HG03045 (cell line): ENCODE data around the gene HEMGN.
"Not testable (repeated sequence)": the region's sequence is repeated elsewhere in the genome, so short reads cannot be mapped to it uniquely, and the experiment has no call there.

Experiments
- ATAC-seq: cut with Tn5 transposase; IDR thresholded peaks from one replicate; pipeline ENCODE4 v1.9.1; 2021; ENCODE audit warnings: mild to moderate bottlenecking, moderate library complexity; ENCODE audit not compliant: unreplicated experiment

The HEMGN gene, protein sequence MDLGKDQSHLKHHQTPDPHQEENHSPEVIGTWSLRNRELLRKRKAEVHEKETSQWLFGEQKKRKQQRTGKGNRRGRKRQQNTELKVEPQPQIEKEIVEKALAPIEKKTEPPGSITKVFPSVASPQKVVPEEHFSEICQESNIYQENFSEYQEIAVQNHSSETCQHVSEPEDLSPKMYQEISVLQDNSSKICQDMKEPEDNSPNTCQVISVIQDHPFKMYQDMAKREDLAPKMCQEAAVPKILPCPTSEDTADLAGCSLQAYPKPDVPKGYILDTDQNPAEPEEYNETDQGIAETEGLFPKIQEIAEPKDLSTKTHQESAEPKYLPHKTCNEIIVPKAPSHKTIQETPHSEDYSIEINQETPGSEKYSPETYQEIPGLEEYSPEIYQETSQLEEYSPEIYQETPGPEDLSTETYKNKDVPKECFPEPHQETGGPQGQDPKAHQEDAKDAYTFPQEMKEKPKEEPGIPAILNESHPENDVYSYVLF

DNA sequence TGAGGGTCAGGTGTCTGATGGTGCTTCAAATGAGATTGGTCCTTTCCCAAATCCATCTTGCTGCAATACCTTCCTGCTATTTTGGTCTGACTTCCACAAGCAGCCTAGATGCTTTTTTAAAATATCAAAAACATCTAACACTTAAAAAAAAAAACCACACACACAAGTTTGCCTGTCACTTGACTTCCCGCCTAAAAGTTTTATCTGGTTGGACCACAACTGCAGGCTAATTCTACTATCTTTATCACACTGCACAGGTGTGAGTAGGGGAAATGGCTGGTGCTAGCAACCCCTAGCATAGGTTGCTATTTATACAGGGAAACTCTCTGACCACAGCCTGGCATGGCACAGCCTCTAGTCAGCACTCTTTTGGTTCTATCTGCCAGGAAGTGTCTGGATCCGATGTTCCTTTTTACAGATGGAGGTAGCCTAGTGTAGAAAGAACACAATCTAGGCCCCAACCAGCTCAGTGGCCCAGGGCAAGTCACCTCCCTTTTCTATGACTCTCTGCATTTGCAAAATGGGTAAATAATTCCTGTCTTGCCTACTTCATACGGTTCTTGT is at the start of gene HEMGN:
Gene HEMGN (minus strand): TSS at position 92 of the 564 bp plus-strand sequence. CDS start 36 bp downstream, at position 56.
- peak; percentile 57 for ATAC-seq

DNA sequence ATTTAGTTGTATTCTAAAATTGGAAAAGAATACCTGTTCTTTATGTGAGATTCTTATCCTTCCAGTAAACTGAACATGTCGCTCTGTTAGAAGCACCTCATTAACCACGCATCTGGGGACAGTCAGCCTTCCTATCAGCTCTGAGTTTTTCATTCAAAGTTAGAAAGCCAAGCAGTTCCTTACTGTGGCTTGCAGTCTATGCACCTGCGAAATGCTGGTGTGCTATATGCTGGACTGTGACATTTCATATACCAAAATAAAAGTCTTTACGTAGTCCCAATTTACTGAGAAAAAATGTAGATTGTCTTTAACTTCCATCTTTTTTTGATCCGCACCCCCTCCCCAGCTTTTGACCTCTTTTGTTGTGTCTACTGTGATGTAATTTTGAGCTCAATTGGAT is 49.5 kb upstream of the HEMGN start:
- no peak for ATAC-seq

GRCh38 chr9:97985058-97985861 is 47.3 kb upstream of the HEMGN start:
- peak; percentile 15 for ATAC-seq

GRCh38 chr9:97984188-97985057 is 46.5 kb upstream of the HEMGN start:
- peak; percentile 31 for ATAC-seq

DNA sequence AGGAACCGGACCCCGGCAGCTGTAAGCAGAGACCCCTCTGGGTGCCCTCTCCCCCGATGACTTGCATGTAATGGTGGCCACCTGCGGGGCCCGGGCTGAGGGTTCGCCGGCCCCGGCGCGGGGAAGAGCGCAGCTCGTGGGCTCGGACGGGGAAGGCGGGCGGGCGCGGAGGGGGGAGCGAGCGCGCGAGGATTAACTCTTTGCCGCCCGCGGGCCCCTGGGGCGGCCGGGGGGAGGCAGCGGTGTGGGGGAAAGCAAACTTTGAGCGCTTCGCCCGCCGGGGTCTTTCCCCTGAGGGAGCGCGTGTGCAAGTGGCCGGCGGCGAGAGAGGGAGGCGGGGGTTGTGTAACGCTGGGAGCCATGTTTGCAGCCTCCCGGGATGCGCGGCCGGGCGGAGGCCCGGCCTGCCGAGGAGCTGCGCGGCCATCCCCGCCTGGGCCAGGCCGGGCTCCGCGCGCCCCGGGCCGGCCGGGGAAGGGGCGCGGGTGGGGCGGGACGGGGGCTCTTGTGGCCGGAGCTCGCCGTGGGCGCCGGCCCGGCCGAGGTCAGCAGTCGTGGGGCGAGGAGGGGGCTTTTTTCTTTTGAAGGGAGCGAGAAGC is 45.7 kb upstream of the HEMGN start:
- peak; percentile 23 for ATAC-seq

DNA sequence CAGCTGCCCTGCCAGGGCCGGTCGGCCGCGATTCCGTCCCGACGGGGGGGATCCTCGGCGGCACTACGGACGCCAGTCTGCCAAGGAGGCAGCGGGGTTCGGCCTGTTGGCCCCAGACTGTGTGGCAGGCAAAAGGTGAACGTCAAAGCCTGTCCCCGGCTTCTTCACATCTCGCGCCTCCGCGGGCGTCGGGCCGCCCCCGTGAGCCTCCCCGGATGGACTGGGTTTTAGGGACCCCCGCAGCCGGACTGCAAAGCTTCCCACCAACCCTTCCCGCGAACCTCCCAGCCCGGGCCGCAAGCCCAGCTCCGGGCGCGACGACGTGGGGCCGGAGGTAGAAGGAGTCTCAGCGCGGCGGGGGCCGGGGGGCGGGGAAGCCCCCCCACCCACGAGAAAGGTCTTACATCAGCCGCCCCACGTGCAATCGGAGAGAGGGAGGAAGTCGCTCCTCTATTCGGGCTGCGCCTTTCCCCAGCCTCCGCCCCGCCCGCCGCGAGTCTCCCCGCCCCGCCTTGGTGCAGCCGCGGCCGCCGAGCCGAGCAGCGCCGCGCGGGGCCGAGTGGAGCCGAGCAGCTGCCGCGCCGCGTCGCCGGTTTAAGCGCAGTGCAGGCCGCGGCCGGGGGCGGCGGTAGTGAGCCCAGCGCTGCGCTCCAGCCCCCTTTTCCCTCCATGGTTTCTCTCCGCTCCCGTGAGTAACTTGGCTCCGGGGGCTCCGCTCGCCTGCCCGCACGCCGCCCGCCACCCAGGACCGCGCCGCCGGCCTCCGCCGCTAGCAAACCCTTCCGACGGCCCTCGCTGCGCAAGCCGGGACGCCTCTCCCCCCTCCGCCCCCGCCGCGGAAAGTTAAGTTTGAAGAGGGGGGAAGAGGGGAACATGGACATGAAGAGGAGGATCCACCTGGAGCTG is 45.0 kb upstream of the HEMGN start, which contains the start of gene ANP32B:
Gene ANP32B (plus strand): TSS at position 659 of the 906 bp plus-strand sequence. CDS start 215 bp downstream, at position 874.
- peak; percentile 57 for ATAC-seq

DNA sequence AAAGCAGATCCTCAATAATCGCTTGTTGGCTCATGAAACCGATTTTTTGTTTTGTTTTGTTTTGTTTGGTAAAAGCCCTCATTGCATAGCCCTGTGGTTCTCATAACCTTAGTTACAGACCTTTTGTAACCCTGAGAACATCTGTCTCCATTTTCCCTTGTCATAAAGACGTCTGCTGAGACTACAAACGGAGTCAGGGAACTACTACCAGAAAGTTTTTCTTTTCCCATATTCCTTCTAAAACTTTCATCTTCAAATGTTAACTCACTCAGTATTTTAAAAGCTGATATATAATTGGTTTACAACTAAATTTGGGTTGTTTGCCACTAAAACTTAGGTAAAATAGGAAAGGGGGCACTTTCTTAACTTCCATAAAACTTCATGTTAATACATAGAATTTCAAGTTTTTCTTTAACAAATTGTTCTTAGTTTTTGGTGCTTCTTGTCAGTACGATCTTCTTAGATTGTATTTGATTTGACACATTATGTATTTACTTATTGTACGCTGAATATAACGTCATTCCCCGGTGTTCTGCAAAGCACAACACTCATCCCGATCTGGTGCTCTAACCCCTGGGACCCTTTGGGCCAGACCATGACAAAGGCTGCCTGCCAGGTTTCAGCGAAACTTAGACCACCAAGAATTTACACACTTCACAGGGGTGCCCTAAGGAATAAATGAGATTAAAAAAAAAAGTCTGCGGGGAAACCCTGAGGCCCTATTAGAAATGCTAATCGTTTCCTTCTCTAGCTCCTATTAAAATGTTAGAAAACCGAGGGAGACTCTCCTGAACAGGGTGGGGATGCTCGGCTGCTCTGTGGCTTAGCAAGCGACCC is 44.1 kb upstream of the HEMGN start:
- no peak for ATAC-seq

- ATAC-seq, result no peak
These were observed 43.2 kb upstream of the HEMGN start for GRCh38 chr9:97980918-97981845.

GRCh38 chr9:97980479-97980803 is 42.5 kb upstream of the HEMGN start:
- no peak for ATAC-seq

DNA sequence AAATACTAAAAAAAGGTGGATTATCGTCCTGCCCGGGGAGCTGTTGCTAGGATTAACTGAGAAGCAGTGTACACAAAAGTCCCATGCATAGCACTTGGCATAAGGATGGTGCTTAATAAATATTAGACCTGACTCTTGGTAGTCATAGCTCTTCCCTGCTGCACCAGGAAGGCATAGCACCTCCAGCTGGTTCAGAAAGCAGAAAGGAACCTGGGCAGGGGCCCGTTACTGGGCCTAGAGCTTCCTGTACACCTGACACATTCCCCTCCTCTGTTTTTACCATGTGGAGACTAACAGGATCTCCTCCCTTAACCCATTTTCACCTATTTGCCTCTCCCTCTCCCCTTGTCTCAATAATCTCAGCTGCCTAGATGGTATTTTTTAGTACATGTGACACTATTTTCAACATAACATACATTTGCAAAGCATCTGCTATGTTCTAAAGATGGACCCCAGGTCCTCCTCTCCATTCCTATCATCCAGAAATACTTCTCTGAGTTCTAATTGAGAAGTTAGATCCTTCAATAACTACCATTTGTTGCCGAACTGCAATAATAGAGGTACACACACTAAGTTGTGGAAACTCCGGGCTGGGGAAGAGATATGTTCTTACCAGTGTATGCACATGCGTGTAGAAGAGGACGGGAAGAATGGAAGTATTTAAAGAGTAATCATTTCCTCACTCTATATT is 42.0 kb upstream of the HEMGN start:
- no peak for ATAC-seq

DNA sequence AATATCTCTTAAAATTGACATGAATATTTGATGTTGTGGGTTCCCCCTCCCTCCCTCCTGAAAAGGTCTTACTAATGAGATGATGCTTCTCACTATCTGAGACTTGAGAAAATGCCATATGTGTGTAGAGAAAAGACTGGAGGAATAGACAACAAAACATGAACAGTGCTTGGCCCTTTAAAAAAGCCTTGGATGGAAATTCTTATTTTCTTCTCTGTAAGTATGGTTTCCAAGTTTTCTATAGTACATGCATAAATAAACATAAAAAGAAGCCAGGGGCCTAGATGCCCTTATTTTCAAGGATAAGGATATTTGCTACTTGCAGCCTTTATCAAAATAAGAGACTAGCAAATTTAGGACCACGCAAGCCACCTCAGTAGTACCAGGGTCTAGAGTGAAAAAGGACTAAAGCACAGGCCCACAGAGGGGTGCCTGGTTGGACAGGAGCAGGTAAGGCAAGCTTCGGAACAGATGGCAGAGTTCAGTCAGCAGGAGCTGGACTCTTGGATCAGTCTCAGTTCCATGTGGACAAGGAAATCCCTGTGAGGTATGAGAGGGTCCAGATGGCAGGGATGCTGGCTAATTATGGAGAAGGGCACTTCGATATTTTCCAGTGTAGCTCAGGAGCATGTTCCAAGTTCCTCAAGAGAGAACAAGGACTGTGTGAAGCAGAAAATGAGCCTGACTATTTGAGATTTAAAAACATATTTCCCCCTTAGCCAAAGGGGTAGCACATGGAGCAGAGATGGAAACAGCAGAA is 40.6 kb upstream of the HEMGN start:
- no peak for ATAC-seq

DNA sequence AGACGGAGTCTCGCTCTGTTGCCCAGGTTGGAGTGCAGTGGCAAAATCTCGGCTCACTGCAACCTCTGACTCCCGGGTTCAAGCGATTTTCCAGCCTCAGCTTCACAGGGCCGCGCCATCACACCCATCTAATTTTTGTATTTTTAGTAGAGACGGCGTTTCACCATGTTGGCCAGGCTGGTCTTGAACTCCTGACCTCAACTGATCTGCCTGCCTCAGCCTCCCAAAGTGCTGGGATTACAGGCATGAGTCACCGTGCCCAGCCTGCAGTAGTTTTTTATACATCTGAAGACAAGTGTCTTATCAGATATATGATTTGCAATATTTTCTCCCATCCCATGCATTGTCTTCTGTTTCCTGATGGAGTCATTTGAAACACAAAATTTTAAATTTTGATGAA is 38.7 kb upstream of the HEMGN start:
- ATAC-seq, result not testable (repeated sequence)

GRCh38 chr9:97975376-97975775 is 37.4 kb upstream of the HEMGN start:
- no peak for ATAC-seq

GRCh38 chr9:97972753-97973152 is 34.8 kb upstream of the HEMGN start:
- no peak for ATAC-seq

DNA sequence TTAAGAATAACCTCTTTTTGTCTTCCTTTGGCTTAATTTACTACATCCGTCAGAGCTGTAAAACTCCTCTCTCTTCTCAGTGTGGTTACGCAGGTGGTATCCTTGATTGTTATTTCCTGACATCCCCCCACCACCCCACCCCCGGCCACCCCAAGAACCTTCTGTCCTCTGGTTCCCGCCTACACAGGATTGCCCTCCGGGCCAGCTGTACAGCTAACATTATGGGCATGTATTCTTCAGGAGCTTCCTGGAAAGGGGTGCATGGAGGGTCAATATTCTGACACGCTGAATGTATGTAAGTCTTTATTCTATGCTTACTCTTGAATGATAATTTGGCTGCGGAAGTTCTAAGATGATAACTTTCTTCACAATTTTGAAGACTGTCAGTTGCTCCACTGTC is 32.2 kb upstream of the HEMGN start:
- ATAC-seq, result no peak

GRCh38 chr9:97969014-97969413 is 31.0 kb upstream of the HEMGN start:
- ATAC-seq, result no peak
